IPS-18c (cell line): ENCODE measurements around the gene THAP11.
A peak's percentile ranks its signal among the peaks of the same experiment; 100 is the strongest.

Experiments used
- H3K4me3 ChIP-seq: 2 replicates; pipeline ENCODE4 v1.7.0; 2013; ENCODE audit warnings: low read depth, mild to moderate bottlenecking, low read length, moderate library complexity; ENCODE audit not compliant: insufficient read depth
- H3K9me3 ChIP-seq: one replicate; pipeline ENCODE4 v1.6.1; 2013; ENCODE audit warnings: mild to moderate bottlenecking, low read length, moderate library complexity; ENCODE audit not compliant: control insufficient read depth, insufficient read depth

Gene THAP11

GRCh38 chr16:67892375-67892774 lies 50.3 kb downstream of the THAP11 start:
- no peaks in the 10 kb centered on the region for H3K9me3 ChIP-seq
- H3K4me3 ChIP-seq = peak overlapping the region; percentile 10; the same call in 1 of the 2 replicates

DNA sequence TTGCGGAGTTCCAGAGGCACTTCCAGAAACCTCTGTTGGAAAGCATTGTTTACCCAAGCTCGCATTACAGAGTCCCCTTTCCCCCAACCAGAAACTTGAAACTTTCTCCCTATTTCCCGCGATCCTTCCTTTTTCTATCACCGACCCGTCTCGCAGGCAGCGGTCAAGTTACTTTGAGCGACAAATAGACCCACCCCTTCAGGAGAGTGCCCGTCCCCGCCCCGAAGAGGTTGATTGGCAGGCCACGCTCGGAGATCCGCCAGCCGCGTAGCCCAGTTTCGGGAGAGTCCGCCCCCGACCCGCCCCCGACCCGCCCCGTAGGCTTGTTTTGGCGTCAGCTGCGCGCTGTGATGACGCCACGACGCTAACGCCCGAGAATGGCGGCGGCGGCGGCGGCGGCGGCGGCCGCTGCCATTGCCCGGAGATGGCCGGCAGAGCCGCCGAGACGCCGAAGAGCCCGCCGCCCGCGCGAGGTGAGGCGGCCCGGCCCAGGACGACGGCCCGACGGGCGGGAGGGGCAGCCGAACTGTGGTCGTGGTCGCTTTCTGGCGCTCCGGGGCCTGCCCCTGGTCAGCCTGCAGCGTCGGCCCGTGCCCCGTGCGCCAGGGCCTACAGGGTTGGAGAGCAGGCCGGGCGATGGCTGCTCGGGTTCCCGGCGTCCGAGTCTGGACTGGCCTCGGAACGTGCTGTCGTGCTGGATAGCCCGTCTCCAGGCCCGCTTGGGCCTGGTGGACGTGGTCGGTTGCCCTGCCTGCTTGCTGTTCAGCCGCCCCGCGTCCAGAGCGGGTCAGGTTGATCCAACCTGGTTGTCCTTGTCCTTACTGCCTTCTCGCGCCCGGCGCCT lies 51.0 kb downstream of the THAP11 start, which contains the start of gene PSKH1:
Gene PSKH1 (plus strand): TSS at position 356 of the 844 bp plus-strand sequence. CDS start 15,496 bp downstream, outside the sequence.
- H3K4me3 ChIP-seq = peak within 1 kb of the TSS; percentile 98
- no peaks in the 10 kb centered on the region for H3K9me3 ChIP-seq
